H1 (cell line): ENCODE results near the gene PANX1. TPM values are rescaled to one million over a fixed set of nuclear protein-coding genes. Genes with fewer than 3 reads are reported as not detected.

Source experiments
- ASH2L ChIP-seq: fragments of 200-600, 300-600 bp; sonication (generic); IDR thresholded peaks from one replicate; pipeline ENCODE4 v1.7.1; 2017; ENCODE audit warnings: low read length
- MAX ChIP-seq: IDR thresholded peaks from 2 replicates; pipeline ENCODE4 v1.6.1; 2012; ENCODE audit warnings: inconsistent platforms
- RAD21 ChIP-seq, 2 experiments: IDR thresholded peaks in 1 of 2; conservative IDR thresholded peaks in 1 of 2; 2 replicates each; pipeline ENCODE4 v1.6.1; 2011; ENCODE audit warnings: low read depth in 2 of 2, low read length in 2 of 2, improper control_type of control experiment in 1 of 2, inconsistent platforms in 1 of 2, mild to moderate bottlenecking in 1 of 2, moderate library complexity in 1 of 2
- TBP ChIP-seq: IDR thresholded peaks from 2 replicates; pipeline ENCODE4 v1.6.1; 2011; ENCODE audit warnings: low read depth, low read length, improper control_type of control experiment
- polyA plus RNA-seq, 7 experiments: library from polyadenylated mRNA; depleted of rRNA in 3 of 7; stranded (reverse) in 5 of 7; unstranded in 2 of 7; fragments of >200 nt in 5 of 7; fragments of 200-250 nt in 2 of 7; gene quantifications; 1 replicate in 5 of 7; 2 replicates in 1 of 7; 4 replicates in 1 of 7; pipeline versions ENCODE4 v1.2.1 to v1.2.3, GENCODE V29; 2011 to 2013; ENCODE audit warnings: missing spikeins in 2 of 7, mixed read lengths in 2 of 7
- total RNA-seq: library from RNA; stranded (reverse); fragmentation: NEBNext Ultra II Directional; extraction: Animal tissue kit (Norgen Biotek cat#: 25700); gene quantifications from 2 replicates; pipeline ENCODE4 v1.2.1, GENCODE V29; 2021

The PANX1 gene
- total and polyA plus RNA-seq, 2 of the 8 experiments (the other 6 are each of a cell fraction or from before 2014, with no cell fraction given) = 15.9 to 35.2 TPM

GRCh38 chr11:94112206-94112953 lies 16.3 kb upstream of the PANX1 start (continued):
- no peak for TF ChIP-seq RAD21 (IDR thresholded peaks at IDR 0.05 in 1 of 2, conservative IDR thresholded peaks at IDR 0.05 in 1 of 2; ENCODE audit: low read depth in 2 of 2, low read length in 2 of 2)
- no peak for TF ChIP-seq TBP
- TF ChIP-seq MAX = no peak
- no peak for TF ChIP-seq ASH2L
